ENCODE results near the gene ARHGAP6. TPM values are rescaled to one million over a fixed set of nuclear protein-coding genes. Genes with fewer than 3 reads are reported as not detected.
"Not testable (repeated sequence)": the region's sequence is repeated elsewhere in the genome, so short reads cannot be mapped to it uniquely, and the experiment has no call there.

Gene ARHGAP6
- total RNA-seq, 6 experiments from 2014 or later = 0.38 to 1.2 (median 0.78) TPM

DNA sequence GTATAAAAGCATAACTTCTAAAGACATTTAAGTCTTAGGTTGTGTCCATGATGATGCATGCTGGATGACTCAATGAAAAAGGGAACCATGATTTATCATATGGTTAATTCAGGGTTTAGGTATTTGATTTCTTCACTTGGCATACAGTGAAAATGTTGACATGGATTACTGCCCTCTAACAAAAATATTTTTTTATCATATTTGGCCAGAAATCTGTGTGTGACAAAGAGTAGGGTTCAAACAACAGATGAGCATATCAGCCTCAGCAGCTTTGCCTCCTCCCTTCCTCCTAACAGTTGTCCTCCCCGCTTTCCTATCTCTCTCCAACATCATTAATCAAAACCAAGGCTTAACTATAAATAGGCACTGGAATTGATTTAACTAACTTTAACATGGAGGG, 46.3 kb downstream of the ARHGAP6 start:
- intact Hi-C loops (cut with DNase I) = no loop called here
- Histone ChIP-seq H3K36me3 (no peaks in the 10 kb centered on the region), H3K4me3 (no peak overlapping the region), H3K9me3 (no peaks in the 10 kb centered on the region), H3K27ac (no peak overlapping the region), H3K27me3 (no peaks in the 10 kb centered on the region), H3K4me1 (no peaks in the 10 kb centered on the region)
- no peak for DNase-seq
- 42% methylated on average over 1 of the region's 1 CpG for WGBS (ENCODE audit: insufficient coverage, low coverage, low lambda C conversion rate, missing lambda C conversion rate)
- ATAC-seq = no peak
- no peak for TF ChIP-seq POLR2A (IDR thresholded peaks at IDR 0.05)
- TF ChIP-seq, protein P1, sequence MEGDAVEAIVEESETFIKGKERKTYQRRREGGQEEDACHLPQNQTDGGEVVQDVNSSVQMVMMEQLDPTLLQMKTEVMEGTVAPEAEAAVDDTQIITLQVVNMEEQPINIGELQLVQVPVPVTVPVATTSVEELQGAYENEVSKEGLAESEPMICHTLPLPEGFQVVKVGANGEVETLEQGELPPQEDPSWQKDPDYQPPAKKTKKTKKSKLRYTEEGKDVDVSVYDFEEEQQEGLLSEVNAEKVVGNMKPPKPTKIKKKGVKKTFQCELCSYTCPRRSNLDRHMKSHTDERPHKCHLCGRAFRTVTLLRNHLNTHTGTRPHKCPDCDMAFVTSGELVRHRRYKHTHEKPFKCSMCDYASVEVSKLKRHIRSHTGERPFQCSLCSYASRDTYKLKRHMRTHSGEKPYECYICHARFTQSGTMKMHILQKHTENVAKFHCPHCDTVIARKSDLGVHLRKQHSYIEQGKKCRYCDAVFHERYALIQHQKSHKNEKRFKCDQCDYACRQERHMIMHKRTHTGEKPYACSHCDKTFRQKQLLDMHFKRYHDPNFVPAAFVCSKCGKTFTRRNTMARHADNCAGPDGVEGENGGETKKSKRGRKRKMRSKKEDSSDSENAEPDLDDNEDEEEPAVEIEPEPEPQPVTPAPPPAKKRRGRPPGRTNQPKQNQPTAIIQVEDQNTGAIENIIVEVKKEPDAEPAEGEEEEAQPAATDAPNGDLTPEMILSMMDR (IDR thresholded peaks at IDR 0.05) = no peak

DNA sequence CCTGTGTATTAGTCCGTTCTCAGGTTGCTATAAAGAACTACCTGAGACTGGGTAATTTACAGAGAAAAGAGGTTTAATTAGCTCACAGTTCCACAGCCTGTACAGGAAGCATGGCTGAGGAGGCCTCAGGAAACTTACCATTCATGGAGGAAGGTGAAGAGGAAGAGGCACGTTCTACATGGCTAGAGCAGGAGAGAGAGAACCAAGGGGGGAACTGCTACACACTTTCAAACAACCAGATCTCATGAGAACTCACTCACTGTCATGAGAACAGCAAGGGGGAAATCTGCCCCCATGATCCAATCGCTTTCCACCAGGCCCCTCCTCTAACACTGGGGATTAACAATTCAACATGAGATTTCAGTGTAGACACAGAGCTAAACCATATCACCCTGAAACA, 51.5 kb downstream of the ARHGAP6 start:
- DNase-seq; H3K4me1 ChIP-seq; intact Hi-C loops (cut with DNase I); ATAC-seq; H3K27ac ChIP-seq; H3K36me3 ChIP-seq; H3K9me3 ChIP-seq; H3K4me3 ChIP-seq; H3K27me3 ChIP-seq: not testable (repeated sequence)
- WGBS (ENCODE audit: insufficient coverage, low coverage, low lambda C conversion rate, missing lambda C conversion rate) = 42% methylated on average over 2 of the region's 3 CpGs

DNA sequence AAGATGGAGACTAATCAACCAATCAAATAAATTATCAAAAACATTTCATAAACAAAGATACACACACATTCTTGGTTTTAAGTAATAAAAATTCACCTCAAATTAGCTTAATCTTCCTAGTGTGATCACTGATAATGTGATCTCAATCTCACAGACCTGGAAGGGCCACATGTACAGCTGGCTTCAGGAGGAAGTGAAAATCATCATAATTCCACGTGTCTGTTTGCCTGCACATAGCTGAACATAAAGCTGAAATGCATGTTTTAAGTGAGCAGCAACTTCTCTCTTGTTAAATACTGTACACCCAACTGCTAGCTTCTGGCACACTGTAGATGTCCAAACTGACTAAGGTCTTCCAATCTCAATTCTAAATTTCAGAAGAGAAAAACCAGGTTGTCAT, 53.8 kb downstream of the ARHGAP6 start:
- Histone ChIP-seq H3K27me3 (no peaks in the 10 kb centered on the region), H3K4me3 (no peak overlapping the region), H3K27ac (no peak overlapping the region), H3K9me3 (no peaks in the 10 kb centered on the region), H3K4me1 (no peaks in the 10 kb centered on the region), H3K36me3 (no peaks in the 10 kb centered on the region)
- WGBS (ENCODE audit: insufficient coverage, low coverage, low lambda C conversion rate, missing lambda C conversion rate) = 0% methylated on average over 1 of the region's 1 CpG
- ATAC-seq (no peak), DNase-seq (no peak)
- intact Hi-C loops (cut with DNase I) = no loop called here
- no peak for TF ChIP-seq POLR2A (IDR thresholded peaks at IDR 0.05)
- TF ChIP-seq, protein P1 (IDR thresholded peaks at IDR 0.05) = no peak

DNA sequence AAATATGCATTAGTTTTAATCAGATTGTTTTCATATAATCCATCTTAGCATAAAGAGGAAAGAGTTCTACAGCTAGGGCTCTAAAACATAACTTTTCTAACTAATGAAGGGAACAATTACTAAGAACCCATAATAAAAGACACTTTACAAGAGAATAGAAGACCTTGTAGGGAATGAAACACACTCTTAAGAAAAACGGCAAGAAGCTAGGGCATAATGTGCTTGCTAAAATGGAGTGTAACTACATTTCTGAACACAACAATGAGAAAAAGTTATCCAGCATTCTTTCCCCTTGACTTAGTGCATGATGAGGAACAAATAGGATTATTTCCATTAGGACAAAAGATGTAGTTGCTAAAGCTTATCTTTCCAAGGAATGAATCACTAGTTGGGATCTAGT, 54.6 kb downstream of the ARHGAP6 start:
- H3K27ac ChIP-seq = no peak overlapping the region
- ATAC-seq (no peak), DNase-seq (no peak)
- no peaks in the 10 kb centered on the region for H3K9me3 ChIP-seq
- no peaks in the 10 kb centered on the region for H3K27me3 ChIP-seq
- 60% methylated on average over 1 of the region's 1 CpG for WGBS (ENCODE audit: insufficient coverage, low coverage, low lambda C conversion rate, missing lambda C conversion rate)
- H3K4me3 ChIP-seq = no peak overlapping the region
- no peaks in the 10 kb centered on the region for H3K36me3 ChIP-seq
- TF ChIP-seq POLR2A (IDR thresholded peaks at IDR 0.05) = no peak
- TF ChIP-seq, protein P1 (IDR thresholded peaks at IDR 0.05) = no peak
- no peaks in the 10 kb centered on the region for H3K4me1 ChIP-seq
- intact Hi-C loops (cut with DNase I) = no loop called here

DNA sequence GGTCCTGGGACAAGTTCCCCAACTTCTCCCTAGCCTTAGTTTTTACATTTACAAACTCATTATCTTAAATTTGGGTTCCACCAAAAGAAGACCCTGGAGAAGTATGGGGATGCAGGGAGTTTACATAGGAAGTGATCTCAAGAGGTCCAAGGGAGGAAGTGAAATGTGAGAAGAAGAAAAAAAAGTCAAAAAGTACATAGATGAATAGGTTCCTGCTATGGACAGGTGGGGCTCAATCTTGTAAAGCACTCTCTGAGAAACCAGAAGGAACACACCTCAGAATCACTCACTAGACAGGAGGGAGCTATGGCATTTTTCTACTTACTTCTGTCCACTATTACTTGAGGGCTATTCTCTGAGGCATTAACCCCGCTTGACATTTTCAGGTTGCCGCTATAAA, 56.6 kb downstream of the ARHGAP6 start:
- no peaks in the 10 kb centered on the region for H3K4me1 ChIP-seq
- H3K27me3 ChIP-seq = no peaks in the 10 kb centered on the region
- no peak overlapping the region for H3K4me3 ChIP-seq
- intact Hi-C loops (cut with DNase I) = no loop called here
- no peaks in the 10 kb centered on the region for H3K9me3 ChIP-seq
- ATAC-seq (no peak), DNase-seq (no peak)
- TF ChIP-seq POLR2A (IDR thresholded peaks at IDR 0.05) = no peak
- TF ChIP-seq, protein P1 (IDR thresholded peaks at IDR 0.05) = no peak
- H3K27ac ChIP-seq = no peak overlapping the region
- whole genome bisulfite sequencing (ENCODE audit: insufficient coverage, low coverage, low lambda C conversion rate, missing lambda C conversion rate) = 29% methylated on average over 2 of the region's 2 CpGs
- no peaks in the 10 kb centered on the region for H3K36me3 ChIP-seq
